CD4-positive, alpha-beta T cell (primary cell): ENCODE measurements around the gene HSPA1B. TPM values are rescaled to one million over a fixed set of nuclear protein-coding genes. Genes with fewer than 3 reads are reported as not detected.

ENCODE experiments used
- ATAC-seq: fragments of 200-7000 bp; cut with Tn5 transposase; one replicate; pipeline ENCODE4 v1.10.0; 2022; ENCODE audit warnings: mild to moderate bottlenecking; ENCODE audit not compliant: poor library complexity
- CTCF ChIA-PET: fragments of 350-600 bp; sonication (Branson Sonifier 250); formaldehyde crosslinking; loops from one replicate; lab custom pipeline; 2021; ENCODE audit warnings: antibody characterized with exemption, inconsistent platforms; lab: Charles Lee
- POLR2A ChIA-PET: fragments of 350-600 bp; sonication (Branson Sonifier 250); formaldehyde crosslinking; loops from one replicate; lab custom pipeline; 2021; ENCODE audit warnings: antibody characterized with exemption, inconsistent platforms; lab: Charles Lee
- DNase-seq, 14 experiments: peaks; one replicate each; pipeline ENCODE4 v3.0.0-alpha.2; 2013 to 2020; ENCODE audit warnings: mixed read lengths in 2 of 14
- H3K27ac ChIP-seq, 2 donors: one replicate each; pipeline versions ENCODE4 v1.5.1 to v1.7.0; 2013; ENCODE audit warnings: low read length in 2 of 2, low read depth in 1 of 2, mild to moderate bottlenecking in 1 of 2
- H3K27me3 ChIP-seq, 2 experiments: 1 replicate in 1 of 2; 2 replicates in 1 of 2; pipeline versions ENCODE4 v1.6.1 to v1.7.0; 2013; ENCODE audit warnings: low read length in 2 of 2, control low read depth in 1 of 2, mild to moderate bottlenecking in 1 of 2, moderate library complexity in 1 of 2; ENCODE audit not compliant: insufficient read depth in 2 of 2, control insufficient read depth in 1 of 2
- H3K36me3 ChIP-seq: one replicate; pipeline ENCODE4 v1.6.1; 2013; ENCODE audit warnings: low read length, control low read depth; ENCODE audit not compliant: insufficient read depth
- H3K4me1 ChIP-seq: one replicate; pipeline ENCODE4 v1.6.1; 2013; ENCODE audit warnings: low read length, control low read depth; ENCODE audit not compliant: insufficient read depth
- H3K4me3 ChIP-seq: one replicate; pipeline ENCODE4 v1.5.1; 2013; ENCODE audit warnings: mild to moderate bottlenecking, low read length, moderate library complexity
- H3K9me3 ChIP-seq, 2 experiments: 1 replicate in 1 of 2; 2 replicates in 1 of 2; pipeline versions ENCODE4 v1.6.1 to v1.7.0; 2013; ENCODE audit warnings: low read length in 2 of 2, mild to moderate bottlenecking in 2 of 2, control low read depth in 1 of 2, moderate library complexity in 1 of 2; ENCODE audit not compliant: control insufficient read depth in 1 of 2, insufficient read depth in 1 of 2
- H3K27ac Mint-ChIP-seq: one replicate; pipeline ENCODE4 v1.8.0; 2020; ENCODE audit warnings: mixed read lengths
- H3K27me3 Mint-ChIP-seq: one replicate; pipeline ENCODE4 v1.8.0; 2021; ENCODE audit warnings: mixed read lengths
- H3K36me3 Mint-ChIP-seq: one replicate; pipeline ENCODE4 v1.8.0; 2021; ENCODE audit warnings: low read depth, mixed read lengths
- H3K4me1 Mint-ChIP-seq: one replicate; pipeline ENCODE4 v1.8.0; 2021; ENCODE audit warnings: low read depth, mixed read lengths
- H3K4me3 Mint-ChIP-seq: one replicate; pipeline ENCODE4 v1.8.0; 2020; ENCODE audit warnings: mild to moderate bottlenecking, mixed read lengths
- H3K9me3 Mint-ChIP-seq: one replicate; pipeline ENCODE4 v1.8.0; 2020; ENCODE audit warnings: mixed read lengths
- CTCF ChIP-seq: fragments of 200-600 bp; IDR thresholded peaks from one replicate; pipeline ENCODE4 v1.8.0; 2022; ENCODE audit warnings: antibody characterized with exemption, mild to moderate bottlenecking
- intact Hi-C, 2 experiments: fragments of 100-400 bp; cut with DNase I in 1 of 2; cut with micrococcal nuclease in 1 of 2; formaldehyde crosslinking; loops; one replicate each; pipeline versions ENCODE4 v1.15.1 to v1.9.0; 2023 to 2025; cut with DNase I, micrococcal nuclease
- total RNA-seq, 174 experiments: library from RNA in 2 of 174; stranded (reverse) in 2 of 174; gene quantifications; one replicate each; pipeline ENCODE4 v1.2.3 and lab custom pipeline; 2021 to 2026

HSPA1B gene
- total RNA-seq, 2 experiments from 2014 or later = 8.3 to 9.8 TPM

DNA sequence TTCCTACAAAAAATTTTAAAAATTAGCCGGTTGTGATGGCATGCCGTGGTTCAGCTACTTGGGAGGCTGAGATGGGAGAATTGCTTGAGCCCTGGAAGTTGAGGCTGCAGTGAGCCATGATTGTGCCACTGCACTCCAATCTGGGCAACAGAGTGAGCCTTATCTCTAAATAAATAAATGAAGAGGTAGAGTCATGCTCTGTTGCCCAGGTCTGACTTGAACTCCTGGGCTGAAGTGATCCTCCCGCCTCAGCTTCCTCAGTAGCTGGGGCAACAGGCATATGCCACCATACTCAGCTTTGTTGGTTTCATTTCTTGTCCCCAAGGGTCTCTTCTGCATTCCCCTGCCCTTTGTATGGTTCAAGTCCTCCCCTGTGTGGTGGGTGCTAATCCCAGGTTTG is 17.0 kb downstream of the HSPA1B start:
- DNase-seq (no peak), ATAC-seq (no peak)
- H3K4me1 ChIP-seq = no peaks in the 10 kb centered on the region
- Mint-ChIP-seq H3K27ac (no peak overlapping the region), H3K36me3 (peaks cover 27% of the 10 kb centered on the region), H3K4me3 (no peak overlapping the region), H3K4me1 (peaks cover 2% of the 10 kb centered on the region), H3K27me3 (no peaks in the 10 kb centered on the region), H3K9me3 (no peaks in the 10 kb centered on the region)
- H3K27me3 ChIP-seq = no peaks in the 10 kb centered on the region
- H3K27ac ChIP-seq = no peak overlapping the region
- intact Hi-C loops = no loop called here
- TF ChIP-seq CTCF = no peak
- H3K4me3 ChIP-seq = no peak overlapping the region
- H3K36me3 ChIP-seq = peaks cover 34% of the 10 kb centered on the region
- ChIA-PET CTCF (no interaction called here), POLR2A (interaction anchor here (1.0 to 2.4 kb wide), 2 partner anchors 18 to 141 kb away, joined by 3 to 7 read pairs; partner anchors contain the start of genes ABHD16A and NEU1)
- no peaks in the 10 kb centered on the region for H3K9me3 ChIP-seq

GRCh38 chr6:31847276-31847978 is 19.9 kb downstream of the HSPA1B start:
- Mint-ChIP-seq H3K9me3 (no peaks in the 10 kb centered on the region), H3K4me1 (no peaks in the 10 kb centered on the region), H3K4me3 (no peak overlapping the region), H3K27me3 (no peaks in the 10 kb centered on the region), H3K36me3 (peaks cover 6% of the 10 kb centered on the region), H3K27ac (no peak overlapping the region)
- DNase-seq (no peak), ATAC-seq (no peak)
- no peak for TF ChIP-seq CTCF
- Histone ChIP-seq H3K4me3 (no peak overlapping the region), H3K27me3 (no peaks in the 10 kb centered on the region), H3K36me3 (peaks cover 8% of the 10 kb centered on the region), H3K27ac (no peak overlapping the region), H3K9me3 (no peaks in the 10 kb centered on the region), H3K4me1 (no peaks in the 10 kb centered on the region)
- POLR2A ChIA-PET = no interaction called here
- CTCF ChIA-PET = no interaction called here
- intact Hi-C loops = no loop called here

- Mint-ChIP-seq H3K9me3 (no peaks in the 10 kb centered on the region), H3K4me1 (no peaks in the 10 kb centered on the region), H3K27ac (no peak overlapping the region), H3K27me3 (no peaks in the 10 kb centered on the region), H3K36me3 (no peaks in the 10 kb centered on the region), H3K4me3 (no peak overlapping the region)
- ChIA-PET CTCF (no interaction called here), POLR2A (no interaction called here)
- Histone ChIP-seq H3K4me3 (no peak overlapping the region), H3K36me3 (no peaks in the 10 kb centered on the region), H3K4me1 (no peaks in the 10 kb centered on the region), H3K27me3 (no peaks in the 10 kb centered on the region), H3K27ac (no peak overlapping the region), H3K9me3 (no peaks in the 10 kb centered on the region)
- ATAC-seq = no peak
- TF ChIP-seq CTCF = no peak
- intact Hi-C loops = no loop called here
- no peak for DNase-seq
These were observed 23.4 kb downstream of the HSPA1B start for GRCh38 chr6:31850765-31851484.
